SK-N-SH treated with all-trans-retinoic acid at 6 μM for 48 hours (cell line): ENCODE data around the gene SLC7A6OS.

Experiments used
- ATAC-seq: fragments of 200-7000 bp; cut with Tn5 transposase; 3 replicates; pipeline ENCODE4 v1.9.1; 2020; ENCODE audit warnings: mild to moderate bottlenecking, moderate library complexity
- ARNTL ChIP-seq: fragments of 450-650 bp; formaldehyde crosslinking; IDR thresholded peaks from 2 replicates; pipeline ENCODE4 v1.5.0; 2020; ENCODE audit warnings: low read depth, mild to moderate bottlenecking, moderate library complexity, borderline replicate concordance
- BACH2 ChIP-seq: fragments of 250-450 bp; sonication (Bioruptor Pico); IDR thresholded peaks from 2 replicates; pipeline ENCODE4 v1.9.0; 2021; ENCODE audit warnings: mild to moderate bottlenecking, borderline replicate concordance
- ESRRG ChIP-seq: fragments of 250-450 bp; sonication (Bioruptor Pico); IDR thresholded peaks from 2 replicates; pipeline ENCODE4 v1.6.1; 2021; ENCODE audit warnings: mild to moderate bottlenecking
- GLIS3 ChIP-seq: fragments of 250-450 bp; sonication (Bioruptor Pico); IDR thresholded peaks from 2 replicates; pipeline ENCODE4 v1.5.0; 2020; ENCODE audit warnings: mild to moderate bottlenecking, moderate library complexity
- ISL1 ChIP-seq: fragments of 250-450 bp; sonication (Bioruptor Pico); IDR thresholded peaks from 2 replicates; pipeline ENCODE4 v2.1.2; 2022; ENCODE audit warnings: mild to moderate bottlenecking, moderate library complexity
- OSR1 ChIP-seq: fragments of 250-450 bp; sonication (Bioruptor Pico); IDR thresholded peaks from 2 replicates; pipeline ENCODE4 v1.8.0; 2022; ENCODE audit warnings: moderate library complexity, mild to moderate bottlenecking, inconsistent platforms
- PPARA ChIP-seq: fragments of 250-450 bp; sonication (Bioruptor Pico); IDR thresholded peaks from 2 replicates; pipeline ENCODE4 v1.5.0; 2020; ENCODE audit warnings: mild to moderate bottlenecking, borderline replicate concordance
- RARB ChIP-seq: fragments of 250-450 bp; sonication (Bioruptor Pico); IDR thresholded peaks from 2 replicates; pipeline ENCODE4 v1.8.0; 2021; ENCODE audit warnings: mild to moderate bottlenecking, moderate library complexity
- SNAI2 ChIP-seq: fragments of 250-450 bp; sonication (Bioruptor Pico); IDR thresholded peaks from 2 replicates; pipeline ENCODE4 v1.5.0; 2020; ENCODE audit warnings: mild to moderate bottlenecking, moderate library complexity
- TCF4 ChIP-seq: fragments of 250-450 bp; sonication (Bioruptor Pico); IDR thresholded peaks from 2 replicates; pipeline ENCODE4 v1.8.0; 2021; ENCODE audit warnings: mild to moderate bottlenecking, moderate library complexity, borderline replicate concordance
- TOX ChIP-seq: fragments of 250-450 bp; sonication (Bioruptor Pico); IDR thresholded peaks from 2 replicates; pipeline ENCODE4 v1.8.0; 2021; ENCODE audit warnings: mild to moderate bottlenecking, moderate library complexity, borderline replicate concordance
- ZC3H10 ChIP-seq: fragments of 250-450 bp; sonication (Bioruptor Pico); IDR thresholded peaks from 2 replicates; pipeline ENCODE4 v1.5.1; 2021; ENCODE audit warnings: mild to moderate bottlenecking, moderate library complexity
- ZFP3 ChIP-seq: fragments of 250-450 bp; sonication (Bioruptor Pico); IDR thresholded peaks from 2 replicates; pipeline ENCODE4 v1.5.0; 2020; ENCODE audit warnings: mild to moderate bottlenecking, moderate library complexity
- ZFP30 ChIP-seq: fragments of 450-650 bp; formaldehyde crosslinking; IDR thresholded peaks from 2 replicates; pipeline ENCODE4 v1.5.0; 2022; ENCODE audit warnings: mild to moderate bottlenecking, moderate library complexity
- ZNF565 ChIP-seq: fragments of 450-650 bp; formaldehyde crosslinking; conservative IDR thresholded peaks from 2 replicates; pipeline ENCODE4 v1.5.0; 2020; ENCODE audit warnings: low read depth, mild to moderate bottlenecking, moderate library complexity
- ZNF70 ChIP-seq: fragments of 450-650 bp; formaldehyde crosslinking; IDR thresholded peaks from 2 replicates; pipeline ENCODE4 v1.5.0; 2020; ENCODE audit warnings: mild to moderate bottlenecking, moderate library complexity
- ZNF8 ChIP-seq: fragments of 450-650 bp; formaldehyde crosslinking; IDR thresholded peaks from 2 replicates; pipeline ENCODE4 v1.5.0; 2020; ENCODE audit warnings: mild to moderate bottlenecking, moderate library complexity
- TF ChIP-seq, protein P1 (sequence below): fragments of 250-450 bp; sonication (Bioruptor Pico); IDR thresholded peaks from 2 replicates; pipeline ENCODE4 v1.8.0; 2020; ENCODE audit warnings: mild to moderate bottlenecking, moderate library complexity, borderline replicate concordance
- TF ChIP-seq, protein P2 (sequence below): fragments of 250-450 bp; sonication (Bioruptor Pico); IDR thresholded peaks from 2 replicates; pipeline ENCODE4 v1.8.0; 2021; ENCODE audit warnings: low read depth, mild to moderate bottlenecking, moderate library complexity, borderline replicate concordance
- TF ChIP-seq, protein P3 (sequence below): fragments of 250-450 bp; sonication (Bioruptor Pico); IDR thresholded peaks from 2 replicates; pipeline ENCODE4 v1.5.1; 2021; ENCODE audit warnings: mild to moderate bottlenecking, moderate library complexity
- TF ChIP-seq, protein P4 (sequence below): fragments of 250-450 bp; sonication (Bioruptor Pico); IDR thresholded peaks from 2 replicates; pipeline ENCODE4 v1.5.0; 2020; ENCODE audit warnings: mild to moderate bottlenecking, moderate library complexity
- TF ChIP-seq, protein P5 (sequence below): fragments of 250-450 bp; sonication (Bioruptor Pico); IDR thresholded peaks from 2 replicates; pipeline ENCODE4 v1.5.1; 2020; ENCODE audit warnings: low read depth, mild to moderate bottlenecking, moderate library complexity

Gene SLC7A6OS

DNA sequence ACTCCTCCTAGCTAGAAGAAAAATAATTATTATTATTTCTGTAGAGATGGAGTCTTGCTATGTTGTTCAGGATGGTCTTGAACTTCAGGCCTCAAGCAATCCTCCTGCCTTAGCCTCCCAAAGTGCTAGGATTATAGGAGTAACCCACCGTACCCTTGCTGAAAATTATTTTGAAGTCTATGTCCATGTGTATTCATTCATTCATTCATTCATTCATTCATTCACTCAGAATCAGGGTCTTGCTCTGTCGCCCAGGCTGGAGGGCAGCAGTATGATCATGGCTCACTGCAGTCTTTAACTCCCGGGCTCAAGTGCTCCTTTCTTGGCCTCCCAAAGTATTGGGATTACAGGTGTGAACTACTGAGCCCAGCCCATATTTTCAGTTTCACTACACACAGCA lies 4.1 kb downstream of the SLC7A6OS start:
- no peak for ATAC-seq
- TF ChIP-seq ESRRG (CRISPR knock-in tag) (no peak), ISL1 (CRISPR knock-in tag) (no peak), SNAI2 (no peak), OSR1 (CRISPR knock-in tag) (no peak), TCF4 (CRISPR knock-in tag) (no peak), TOX (CRISPR knock-in tag) (no peak), PPARA (no peak), ZFP3 (no peak), RARB (CRISPR knock-in tag) (no peak), GLIS3 (no peak), BACH2 (CRISPR knock-in tag) (no peak), ZFP30 (CRISPR knock-in tag) (no peak), ARNTL (CRISPR knock-in tag) (no peak)
- TF ChIP-seq, protein P1, sequence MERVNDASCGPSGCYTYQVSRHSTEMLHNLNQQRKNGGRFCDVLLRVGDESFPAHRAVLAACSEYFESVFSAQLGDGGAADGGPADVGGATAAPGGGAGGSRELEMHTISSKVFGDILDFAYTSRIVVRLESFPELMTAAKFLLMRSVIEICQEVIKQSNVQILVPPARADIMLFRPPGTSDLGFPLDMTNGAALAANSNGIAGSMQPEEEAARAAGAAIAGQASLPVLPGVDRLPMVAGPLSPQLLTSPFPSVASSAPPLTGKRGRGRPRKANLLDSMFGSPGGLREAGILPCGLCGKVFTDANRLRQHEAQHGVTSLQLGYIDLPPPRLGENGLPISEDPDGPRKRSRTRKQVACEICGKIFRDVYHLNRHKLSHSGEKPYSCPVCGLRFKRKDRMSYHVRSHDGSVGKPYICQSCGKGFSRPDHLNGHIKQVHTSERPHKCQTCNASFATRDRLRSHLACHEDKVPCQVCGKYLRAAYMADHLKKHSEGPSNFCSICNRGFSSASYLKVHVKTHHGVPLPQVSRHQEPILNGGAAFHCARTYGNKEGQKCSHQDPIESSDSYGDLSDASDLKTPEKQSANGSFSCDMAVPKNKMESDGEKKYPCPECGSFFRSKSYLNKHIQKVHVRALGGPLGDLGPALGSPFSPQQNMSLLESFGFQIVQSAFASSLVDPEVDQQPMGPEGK: no peak
- TF ChIP-seq, protein P2, sequence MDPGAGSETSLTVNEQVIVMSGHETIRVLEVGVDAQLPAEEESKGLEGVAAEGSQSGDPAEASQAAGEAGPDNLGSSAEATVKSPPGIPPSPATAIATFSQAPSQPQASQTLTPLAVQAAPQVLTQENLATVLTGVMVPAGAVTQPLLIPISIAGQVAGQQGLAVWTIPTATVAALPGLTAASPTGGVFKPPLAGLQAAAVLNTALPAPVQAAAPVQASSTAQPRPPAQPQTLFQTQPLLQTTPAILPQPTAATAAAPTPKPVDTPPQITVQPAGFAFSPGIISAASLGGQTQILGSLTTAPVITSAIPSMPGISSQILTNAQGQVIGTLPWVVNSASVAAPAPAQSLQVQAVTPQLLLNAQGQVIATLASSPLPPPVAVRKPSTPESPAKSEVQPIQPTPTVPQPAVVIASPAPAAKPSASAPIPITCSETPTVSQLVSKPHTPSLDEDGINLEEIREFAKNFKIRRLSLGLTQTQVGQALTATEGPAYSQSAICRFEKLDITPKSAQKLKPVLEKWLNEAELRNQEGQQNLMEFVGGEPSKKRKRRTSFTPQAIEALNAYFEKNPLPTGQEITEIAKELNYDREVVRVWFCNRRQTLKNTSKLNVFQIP (CRISPR knock-in tag): no peak
- TF ChIP-seq, protein P3, sequence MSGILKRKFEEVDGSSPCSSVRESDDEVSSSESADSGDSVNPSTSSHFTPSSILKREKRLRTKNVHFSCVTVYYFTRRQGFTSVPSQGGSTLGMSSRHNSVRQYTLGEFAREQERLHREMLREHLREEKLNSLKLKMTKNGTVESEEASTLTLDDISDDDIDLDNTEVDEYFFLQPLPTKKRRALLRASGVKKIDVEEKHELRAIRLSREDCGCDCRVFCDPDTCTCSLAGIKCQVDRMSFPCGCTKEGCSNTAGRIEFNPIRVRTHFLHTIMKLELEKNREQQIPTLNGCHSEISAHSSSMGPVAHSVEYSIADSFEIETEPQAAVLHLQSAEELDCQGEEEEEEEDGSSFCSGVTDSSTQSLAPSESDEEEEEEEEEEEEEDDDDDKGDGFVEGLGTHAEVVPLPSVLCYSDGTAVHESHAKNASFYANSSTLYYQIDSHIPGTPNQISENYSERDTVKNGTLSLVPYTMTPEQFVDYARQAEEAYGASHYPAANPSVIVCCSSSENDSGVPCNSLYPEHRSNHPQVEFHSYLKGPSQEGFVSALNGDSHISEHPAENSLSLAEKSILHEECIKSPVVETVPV (CRISPR knock-in tag): no peak

DNA sequence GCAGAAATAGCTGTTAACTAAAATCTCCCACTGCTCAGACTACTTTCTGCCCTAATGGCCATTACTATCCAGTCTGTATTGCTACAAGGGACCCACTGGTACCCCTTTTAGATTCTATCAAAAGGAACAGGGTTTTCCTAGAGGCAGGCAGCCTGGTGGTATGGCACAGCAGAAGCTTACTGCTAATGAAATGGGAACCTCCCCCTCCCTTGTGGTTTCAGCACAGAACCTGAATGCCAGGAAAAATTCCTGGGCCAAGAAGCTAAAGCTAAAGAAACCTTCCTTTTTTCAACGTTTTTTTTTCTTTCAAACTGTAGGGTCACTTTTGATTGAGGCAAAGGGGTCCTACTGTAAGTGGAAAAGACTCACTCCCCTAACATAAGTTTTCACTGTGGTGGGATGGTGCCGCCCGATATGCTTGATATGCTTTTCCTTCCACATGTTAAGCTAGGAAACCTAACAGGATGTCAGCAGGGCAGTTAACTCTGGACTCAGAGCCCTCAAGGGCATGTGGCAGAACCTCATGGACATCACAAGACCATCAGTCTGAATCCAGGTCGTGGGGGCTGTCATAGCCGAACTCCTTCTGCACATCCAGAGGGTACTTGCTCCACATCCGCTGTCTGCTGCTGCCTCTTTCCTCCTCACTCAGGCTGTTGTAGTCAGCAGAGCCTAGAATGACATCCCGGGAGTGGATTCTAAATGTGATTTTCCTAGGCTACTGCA lies 9.8 kb downstream of the SLC7A6OS start:
- TF ChIP-seq ZFP3 (no peak), ZC3H10 (no peak), ZNF70 (CRISPR knock-in tag) (no peak), TCF4 (CRISPR knock-in tag) (no peak), GLIS3 (no peak), BACH2 (CRISPR knock-in tag) (no peak), SNAI2 (no peak), ZNF565 (no peak), OSR1 (CRISPR knock-in tag) (no peak), RARB (CRISPR knock-in tag) (no peak), ZNF8 (CRISPR knock-in tag) (no peak), TOX (CRISPR knock-in tag) (no peak)
- TF ChIP-seq, protein P4, sequence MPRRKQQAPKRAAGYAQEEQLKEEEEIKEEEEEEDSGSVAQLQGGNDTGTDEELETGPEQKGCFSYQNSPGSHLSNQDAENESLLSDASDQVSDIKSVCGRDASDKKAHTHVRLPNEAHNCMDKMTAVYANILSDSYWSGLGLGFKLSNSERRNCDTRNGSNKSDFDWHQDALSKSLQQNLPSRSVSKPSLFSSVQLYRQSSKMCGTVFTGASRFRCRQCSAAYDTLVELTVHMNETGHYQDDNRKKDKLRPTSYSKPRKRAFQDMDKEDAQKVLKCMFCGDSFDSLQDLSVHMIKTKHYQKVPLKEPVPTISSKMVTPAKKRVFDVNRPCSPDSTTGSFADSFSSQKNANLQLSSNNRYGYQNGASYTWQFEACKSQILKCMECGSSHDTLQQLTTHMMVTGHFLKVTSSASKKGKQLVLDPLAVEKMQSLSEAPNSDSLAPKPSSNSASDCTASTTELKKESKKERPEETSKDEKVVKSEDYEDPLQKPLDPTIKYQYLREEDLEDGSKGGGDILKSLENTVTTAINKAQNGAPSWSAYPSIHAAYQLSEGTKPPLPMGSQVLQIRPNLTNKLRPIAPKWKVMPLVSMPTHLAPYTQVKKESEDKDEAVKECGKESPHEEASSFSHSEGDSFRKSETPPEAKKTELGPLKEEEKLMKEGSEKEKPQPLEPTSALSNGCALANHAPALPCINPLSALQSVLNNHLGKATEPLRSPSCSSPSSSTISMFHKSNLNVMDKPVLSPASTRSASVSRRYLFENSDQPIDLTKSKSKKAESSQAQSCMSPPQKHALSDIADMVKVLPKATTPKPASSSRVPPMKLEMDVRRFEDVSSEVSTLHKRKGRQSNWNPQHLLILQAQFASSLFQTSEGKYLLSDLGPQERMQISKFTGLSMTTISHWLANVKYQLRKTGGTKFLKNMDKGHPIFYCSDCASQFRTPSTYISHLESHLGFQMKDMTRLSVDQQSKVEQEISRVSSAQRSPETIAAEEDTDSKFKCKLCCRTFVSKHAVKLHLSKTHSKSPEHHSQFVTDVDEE: no peak
- TF ChIP-seq, protein P2 (CRISPR knock-in tag): no peak
- TF ChIP-seq, protein P5, sequence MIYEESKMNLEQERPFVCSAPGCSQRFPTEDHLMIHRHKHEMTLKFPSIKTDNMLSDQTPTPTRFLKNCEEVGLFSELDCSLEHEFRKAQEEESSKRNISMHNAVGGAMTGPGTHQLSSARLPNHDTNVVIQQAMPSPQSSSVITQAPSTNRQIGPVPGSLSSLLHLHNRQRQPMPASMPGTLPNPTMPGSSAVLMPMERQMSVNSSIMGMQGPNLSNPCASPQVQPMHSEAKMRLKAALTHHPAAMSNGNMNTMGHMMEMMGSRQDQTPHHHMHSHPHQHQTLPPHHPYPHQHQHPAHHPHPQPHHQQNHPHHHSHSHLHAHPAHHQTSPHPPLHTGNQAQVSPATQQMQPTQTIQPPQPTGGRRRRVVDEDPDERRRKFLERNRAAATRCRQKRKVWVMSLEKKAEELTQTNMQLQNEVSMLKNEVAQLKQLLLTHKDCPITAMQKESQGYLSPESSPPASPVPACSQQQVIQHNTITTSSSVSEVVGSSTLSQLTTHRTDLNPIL: no peak
- no peak for ATAC-seq
